Activated T-helper 17 cell treated with anti-CD3 and anti-CD28 coated beads, Interleukin-2, amount 50 U/mL, for 72 hours (primary cell): ENCODE data around the gene SLC8A3. TPM values are rescaled to one million over a fixed set of nuclear protein-coding genes. Genes with fewer than 3 reads are reported as not detected.

Source experiments
- ATAC-seq: fragments of 150-1000 bp; cut with Tn5 transposase; replicated peaks from 2 replicates; pipeline ENCODE4 v1.10.0; 2021; ENCODE audit warnings: mild to moderate bottlenecking, moderate library complexity
- H3K27ac Mint-ChIP-seq: one replicate; pipeline ENCODE4 v1.8.0; 2022; ENCODE audit warnings: mixed read lengths
- H3K27me3 Mint-ChIP-seq: one replicate; pipeline ENCODE4 v1.8.0; 2022; ENCODE audit warnings: mixed read lengths
- H3K36me3 Mint-ChIP-seq: one replicate; pipeline ENCODE4 v1.8.0; 2022; ENCODE audit warnings: low read depth, mild to moderate bottlenecking, mixed read lengths
- H3K4me1 Mint-ChIP-seq: one replicate; pipeline ENCODE4 v1.8.0; 2022; ENCODE audit warnings: mixed read lengths
- H3K4me3 Mint-ChIP-seq: one replicate; pipeline ENCODE4 v1.8.0; 2022; ENCODE audit warnings: mild to moderate bottlenecking, mixed read lengths
- H3K9me3 Mint-ChIP-seq: one replicate; pipeline ENCODE4 v1.8.0; 2022; ENCODE audit warnings: mixed read lengths
- total RNA-seq, 2 donors: library from RNA; stranded (reverse); gene quantifications; one replicate each; pipeline ENCODE4 v1.2.3, GENCODE V29; 2022

The SLC8A3 gene
- total RNA-seq, 2 donors from 2014 or later = 0.15 to 2.0 TPM

DNA sequence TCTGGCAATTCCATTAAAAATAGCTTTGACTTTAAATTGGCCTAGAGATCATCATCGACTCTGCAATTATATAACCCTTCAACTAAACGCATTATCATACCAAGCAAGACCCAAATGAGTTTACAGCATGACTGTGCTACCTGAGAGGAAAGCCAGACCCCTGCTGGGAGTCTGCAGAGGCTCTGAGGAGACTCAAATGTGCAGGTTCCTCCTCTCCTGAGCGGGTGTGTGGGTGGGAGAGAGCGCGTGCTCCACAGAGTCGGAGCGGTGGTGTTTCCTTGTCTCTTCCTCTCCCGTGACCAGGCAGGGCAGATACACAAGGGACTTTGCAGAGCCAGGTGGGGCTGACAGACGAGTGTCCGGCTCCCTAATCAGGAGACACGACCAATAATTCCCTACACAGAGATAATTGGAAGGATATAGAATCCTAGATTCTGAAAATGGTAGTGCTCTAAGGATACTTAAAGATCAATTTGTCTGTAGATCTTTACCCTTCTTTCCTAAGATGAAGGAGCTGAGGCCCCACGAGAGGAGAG is 74.1 kb downstream of the SLC8A3 start:
- H3K27ac Mint-ChIP-seq = no peak overlapping the region
- no peaks in the 10 kb centered on the region for H3K9me3 Mint-ChIP-seq
- no peak for ATAC-seq
- no peaks in the 10 kb centered on the region for H3K36me3 Mint-ChIP-seq
- no peak overlapping the region for H3K4me3 Mint-ChIP-seq
- no peaks in the 10 kb centered on the region for H3K4me1 Mint-ChIP-seq
- H3K27me3 Mint-ChIP-seq = peaks cover 16% of the 10 kb centered on the region

GRCh38 chr14:70113211-70113610 is 75.5 kb downstream of the SLC8A3 start:
- H3K4me1 Mint-ChIP-seq = no peaks in the 10 kb centered on the region
- no peak for ATAC-seq
- H3K4me3 Mint-ChIP-seq = no peak overlapping the region
- no peaks in the 10 kb centered on the region for H3K36me3 Mint-ChIP-seq
- no peak overlapping the region for H3K27ac Mint-ChIP-seq
- no peaks in the 10 kb centered on the region for H3K9me3 Mint-ChIP-seq
- peaks cover 13% of the 10 kb centered on the region for H3K27me3 Mint-ChIP-seq

GRCh38 chr14:70108419-70108818 is 80.3 kb downstream of the SLC8A3 start:
- Mint-ChIP-seq H3K9me3 (no peaks in the 10 kb centered on the region), H3K4me3 (no peak overlapping the region)

DNA sequence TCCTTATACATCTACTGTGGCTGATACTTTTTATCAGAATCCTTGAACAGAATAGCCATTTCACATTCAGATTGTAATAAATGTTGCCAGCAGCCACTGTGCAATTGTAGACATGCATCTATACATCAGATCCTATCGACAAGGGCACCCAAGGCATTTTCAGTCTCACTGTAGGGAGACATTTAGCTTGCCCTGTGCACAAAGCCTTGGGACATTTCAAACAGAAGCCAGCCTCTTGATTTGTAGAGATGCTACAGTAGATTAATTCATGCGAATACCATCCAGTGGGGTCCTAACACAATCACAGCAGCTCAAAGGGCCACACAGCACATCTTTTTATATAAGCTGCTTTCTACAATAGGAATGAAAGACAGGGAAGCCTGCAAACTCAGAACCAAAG is 81.4 kb downstream of the SLC8A3 start:
- Mint-ChIP-seq H3K4me3 (no peak overlapping the region), H3K4me1 (no peaks in the 10 kb centered on the region), H3K27ac (no peak overlapping the region), H3K9me3 (no peaks in the 10 kb centered on the region), H3K36me3 (no peaks in the 10 kb centered on the region), H3K27me3 (peaks cover 23% of the 10 kb centered on the region)
- no peak for ATAC-seq

More at GRCh38 chr14:70108419-70108818, 80.3 kb downstream of the SLC8A3 start:
- no peak for ATAC-seq
- H3K36me3 Mint-ChIP-seq = no peaks in the 10 kb centered on the region
- no peak overlapping the region for H3K27ac Mint-ChIP-seq
- H3K4me1 Mint-ChIP-seq = no peaks in the 10 kb centered on the region
- peaks cover 16% of the 10 kb centered on the region for H3K27me3 Mint-ChIP-seq

GRCh38 chr14:70100071-70100470 is 88.7 kb downstream of the SLC8A3 start:
- Mint-ChIP-seq H3K27me3 (peaks cover 55% of the 10 kb centered on the region), H3K9me3 (no peaks in the 10 kb centered on the region), H3K4me3 (no peak overlapping the region), H3K4me1 (no peaks in the 10 kb centered on the region), H3K36me3 (no peaks in the 10 kb centered on the region), H3K27ac (no peak overlapping the region)
- ATAC-seq = no peak

DNA sequence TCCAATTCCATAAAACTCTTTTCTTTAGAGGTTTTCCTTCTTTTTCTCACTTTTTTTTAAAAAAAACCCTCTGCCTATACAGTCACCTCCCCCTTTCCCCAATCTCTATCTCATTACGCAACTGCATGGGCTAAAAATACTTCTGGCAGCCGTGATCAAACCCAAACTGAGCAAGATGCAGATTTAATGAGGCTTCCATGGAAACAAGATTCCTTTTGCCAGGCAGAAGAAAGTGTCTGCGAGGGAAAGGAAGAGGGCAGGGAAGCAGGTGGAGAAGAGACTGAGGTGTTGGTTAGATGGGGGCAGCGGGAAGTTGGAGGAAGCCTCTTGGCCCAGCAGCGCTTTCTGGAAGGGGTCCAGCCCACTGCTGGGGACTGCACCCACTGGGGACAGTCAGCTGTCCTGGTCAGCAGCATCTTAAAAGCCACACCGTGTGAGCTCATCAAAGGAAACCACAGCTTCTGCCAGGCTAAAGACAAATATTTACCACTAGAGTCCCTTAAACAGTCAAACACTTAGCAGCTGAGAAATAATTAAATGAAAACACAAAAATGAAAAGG is 90.4 kb downstream of the SLC8A3 start:
- Mint-ChIP-seq H3K4me3 (no peak overlapping the region), H3K9me3 (no peaks in the 10 kb centered on the region), H3K36me3 (no peaks in the 10 kb centered on the region), H3K27ac (no peak overlapping the region), H3K27me3 (peaks cover 54% of the 10 kb centered on the region), H3K4me1 (no peaks in the 10 kb centered on the region)
- no peak for ATAC-seq

GRCh38 chr14:70097576-70098249 is 91.0 kb downstream of the SLC8A3 start:
- Mint-ChIP-seq H3K36me3 (no peaks in the 10 kb centered on the region), H3K9me3 (no peaks in the 10 kb centered on the region), H3K27me3 (peaks cover 50% of the 10 kb centered on the region), H3K4me1 (no peaks in the 10 kb centered on the region), H3K27ac (no peak overlapping the region), H3K4me3 (no peak overlapping the region)
- ATAC-seq = no peak

GRCh38 chr14:70096866-70097265 is 91.9 kb downstream of the SLC8A3 start:
- no peaks in the 10 kb centered on the region for H3K36me3 Mint-ChIP-seq
- H3K9me3 Mint-ChIP-seq = no peaks in the 10 kb centered on the region
- H3K27ac Mint-ChIP-seq = no peak overlapping the region
- H3K4me1 Mint-ChIP-seq = no peaks in the 10 kb centered on the region
- H3K27me3 Mint-ChIP-seq = peaks cover 48% of the 10 kb centered on the region
- no peak for ATAC-seq
- H3K4me3 Mint-ChIP-seq = no peak overlapping the region

- Mint-ChIP-seq H3K9me3 (no peaks in the 10 kb centered on the region), H3K4me1 (no peaks in the 10 kb centered on the region), H3K27ac (no peak overlapping the region), H3K27me3 (peaks cover 38% of the 10 kb centered on the region), H3K4me3 (no peak overlapping the region), H3K36me3 (no peaks in the 10 kb centered on the region)
- ATAC-seq = no peak
Measured at GRCh38 chr14:70094631-70095030, 94.1 kb downstream of the SLC8A3 start.

- Mint-ChIP-seq H3K27ac (no peak overlapping the region), H3K27me3 (peaks cover 38% of the 10 kb centered on the region), H3K4me1 (no peaks in the 10 kb centered on the region), H3K4me3 (no peak overlapping the region), H3K36me3 (no peaks in the 10 kb centered on the region), H3K9me3 (no peaks in the 10 kb centered on the region)
- no peak for ATAC-seq
Measured at GRCh38 chr14:70094106-70094505, 94.6 kb downstream of the SLC8A3 start.

DNA sequence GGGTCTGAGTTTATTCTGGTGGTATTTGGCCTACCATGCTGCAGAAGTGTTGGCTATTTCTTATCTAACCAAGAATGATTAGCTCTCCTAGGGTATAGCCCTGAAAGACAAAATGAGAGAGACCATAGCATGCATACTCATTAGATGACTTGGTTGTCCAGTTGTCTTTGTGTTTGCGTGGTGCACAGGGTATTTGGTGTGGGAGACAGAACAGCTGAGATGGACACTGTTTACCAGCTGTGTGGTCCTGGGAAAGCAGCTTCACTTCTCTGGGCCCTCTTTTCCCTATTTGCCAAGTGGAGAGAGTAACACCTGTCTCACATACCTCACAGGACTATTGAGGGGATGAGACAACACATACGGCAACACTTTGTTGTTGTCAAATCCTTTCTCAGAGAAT is 95.6 kb downstream of the SLC8A3 start:
- Mint-ChIP-seq H3K27me3 (peaks cover 34% of the 10 kb centered on the region), H3K4me1 (no peaks in the 10 kb centered on the region), H3K4me3 (no peak overlapping the region), H3K9me3 (no peaks in the 10 kb centered on the region), H3K36me3 (no peaks in the 10 kb centered on the region), H3K27ac (no peak overlapping the region)
- no peak for ATAC-seq

DNA sequence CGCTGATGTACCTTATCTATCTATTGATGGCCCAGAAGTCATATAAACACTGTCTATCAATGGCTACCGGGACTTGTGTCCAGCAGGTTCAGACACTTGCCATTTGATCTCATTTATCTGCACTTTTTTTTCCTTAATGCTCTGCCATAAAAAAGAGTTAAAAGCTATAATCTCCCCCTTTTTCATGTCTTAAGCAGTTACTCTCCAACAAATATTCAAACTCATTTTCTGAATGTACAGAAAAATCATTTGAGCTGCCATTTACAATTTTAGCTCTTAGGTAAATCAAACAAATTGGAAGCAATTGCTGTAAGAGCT is 101.4 kb downstream of the SLC8A3 start:
- no peaks in the 10 kb centered on the region for H3K36me3 Mint-ChIP-seq
- H3K9me3 Mint-ChIP-seq = no peaks in the 10 kb centered on the region
- H3K4me3 Mint-ChIP-seq = no peak overlapping the region
- H3K27me3 Mint-ChIP-seq = peaks cover 27% of the 10 kb centered on the region
- H3K27ac Mint-ChIP-seq = no peak overlapping the region
- no peak for ATAC-seq
- H3K4me1 Mint-ChIP-seq = no peaks in the 10 kb centered on the region

DNA sequence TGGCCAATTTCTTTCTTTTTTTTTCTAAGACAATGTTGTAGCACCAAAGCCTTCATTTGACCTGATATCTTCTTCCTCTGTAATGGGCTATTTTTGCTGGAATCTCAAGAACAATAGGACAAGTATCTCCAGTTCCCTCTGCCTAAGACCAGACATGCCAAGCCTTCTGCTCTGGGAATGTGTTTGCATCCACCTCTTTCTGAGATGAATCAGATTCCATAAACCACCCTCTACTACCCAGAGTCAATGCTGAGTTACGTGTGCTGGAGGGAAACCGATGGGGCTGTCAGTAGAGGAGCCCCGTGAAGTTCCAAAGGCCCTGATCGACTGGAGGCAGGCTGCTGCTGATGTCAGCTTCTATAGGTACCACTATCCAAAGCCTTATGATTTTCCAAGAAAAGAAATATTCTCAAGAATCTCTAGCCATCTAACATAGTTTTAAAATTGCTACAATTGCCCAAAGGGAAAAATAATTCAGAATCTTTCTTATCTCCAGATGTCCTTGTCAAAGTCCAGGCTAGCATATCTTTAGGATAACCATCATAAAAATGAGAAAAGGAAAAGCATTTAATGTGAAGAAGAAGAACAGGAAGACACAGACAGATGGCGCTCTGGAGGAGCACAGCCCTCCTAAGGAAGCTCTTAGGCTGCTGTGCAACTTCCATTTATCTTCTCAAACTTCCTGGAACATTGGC is 101.9 kb downstream of the SLC8A3 start:
- Mint-ChIP-seq H3K27me3 (peaks cover 23% of the 10 kb centered on the region), H3K9me3 (no peaks in the 10 kb centered on the region), H3K4me3 (no peak overlapping the region), H3K27ac (no peak overlapping the region), H3K4me1 (no peaks in the 10 kb centered on the region), H3K36me3 (no peaks in the 10 kb centered on the region)
- no peak for ATAC-seq

DNA sequence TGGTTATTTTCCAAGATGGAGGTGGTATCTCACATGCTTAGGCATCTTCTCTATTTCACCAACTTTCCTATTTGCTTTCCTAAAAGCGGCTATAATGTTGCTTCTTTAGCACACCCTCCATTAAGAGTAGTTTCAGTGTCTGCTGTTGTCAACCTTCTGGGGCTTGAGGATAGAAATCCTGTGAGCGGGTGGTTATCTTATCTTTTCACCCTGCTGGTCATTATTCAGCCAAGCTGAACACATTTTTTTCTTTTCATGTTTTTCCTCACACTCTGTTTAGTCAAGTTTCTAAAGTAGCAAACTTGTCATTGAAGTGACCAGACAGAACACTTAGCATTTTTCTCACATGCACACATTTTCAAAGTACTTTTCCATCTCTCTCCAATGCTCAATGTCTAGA is 104.5 kb downstream of the SLC8A3 start:
- Mint-ChIP-seq H3K9me3 (no peaks in the 10 kb centered on the region), H3K27me3 (peaks cover 22% of the 10 kb centered on the region), H3K4me1 (no peaks in the 10 kb centered on the region), H3K4me3 (no peak overlapping the region), H3K27ac (no peak overlapping the region), H3K36me3 (no peaks in the 10 kb centered on the region)
- no peak for ATAC-seq

GRCh38 chr14:70082394-70082793 is 106.4 kb downstream of the SLC8A3 start:
- H3K9me3 Mint-ChIP-seq = no peaks in the 10 kb centered on the region
- H3K27ac Mint-ChIP-seq = no peak overlapping the region
- H3K36me3 Mint-ChIP-seq = no peaks in the 10 kb centered on the region
- peaks cover 22% of the 10 kb centered on the region for H3K27me3 Mint-ChIP-seq
- no peaks in the 10 kb centered on the region for H3K4me1 Mint-ChIP-seq
- no peak overlapping the region for H3K4me3 Mint-ChIP-seq
- ATAC-seq = no peak
